HepG2 (cell line): Measurements from ENCODE around the gene RNASE13. TPM values are rescaled to one million over a fixed set of nuclear protein-coding genes. Genes with fewer than 3 reads are reported as not detected.

Source experiments
- ATRX ChIP-seq: sonication (generic); formaldehyde crosslinking; IDR thresholded peaks from 2 replicates; pipeline ENCODE4 v1.4.0; 2020; ENCODE audit warnings: missing genetic modification reagents, borderline replicate concordance
- DPF2 ChIP-seq: sonication (generic); formaldehyde crosslinking; IDR thresholded peaks from 2 replicates; pipeline ENCODE4 v1.4.0; 2020; ENCODE audit warnings: mild to moderate bottlenecking, low read depth, missing genetic modification reagents, borderline replicate concordance
- HNF1B ChIP-seq: sonication (generic); formaldehyde crosslinking; IDR thresholded peaks from 2 replicates; pipeline ENCODE4 v1.5.1; 2020; ENCODE audit warnings: mild to moderate bottlenecking, moderate library complexity, missing genetic modification reagents
- MATR3 ChIP-seq: sonication (generic); formaldehyde crosslinking; IDR thresholded peaks from 2 replicates; pipeline ENCODE4 v1.4.0; 2020; ENCODE audit warnings: missing genetic modification reagents
- MBNL3 ChIP-seq: fragments of 250-450 bp; sonication (Bioruptor Pico); conservative IDR thresholded peaks from 2 replicates; pipeline ENCODE4 v1.8.0; 2022; ENCODE audit warnings: mild to moderate bottlenecking, inconsistent platforms
- NFIB ChIP-seq: sonication (generic); formaldehyde crosslinking; IDR thresholded peaks from 2 replicates; pipeline ENCODE4 v1.9.0; 2021; ENCODE audit warnings: missing genetic modification reagents, mild to moderate bottlenecking, borderline replicate concordance
- RFXAP ChIP-seq: sonication (generic); formaldehyde crosslinking; IDR thresholded peaks from 2 replicates; pipeline ENCODE4 v1.4.0; 2020; ENCODE audit warnings: missing genetic modification reagents, borderline replicate concordance
- SNAPC2 ChIP-seq: sonication (generic); formaldehyde crosslinking; IDR thresholded peaks from 2 replicates; pipeline ENCODE4 v1.8.1; 2022; ENCODE audit warnings: mild to moderate bottlenecking, missing genetic modification reagents
- SP1 ChIP-seq, 2 experiments: fragments of 450-650 bp in 1 of 2; sonication (generic) in 1 of 2; formaldehyde crosslinking in 1 of 2; IDR thresholded peaks; 2 replicates each; pipeline versions ENCODE4 v1.4.0 to v1.6.1; 2016 to 2020; ENCODE audit warnings: missing genetic modification reagents in 1 of 2
- TARDBP ChIP-seq: sonication (generic); formaldehyde crosslinking; IDR thresholded peaks from 2 replicates; pipeline ENCODE4 v1.8.0; 2022; ENCODE audit warnings: mild to moderate bottlenecking, missing genetic modification reagents
- TRIM24 ChIP-seq: sonication (generic); formaldehyde crosslinking; IDR thresholded peaks from 2 replicates; pipeline ENCODE4 v1.8.0; 2022; ENCODE audit warnings: mild to moderate bottlenecking, missing genetic modification reagents
- XBP1 ChIP-seq: sonication (generic); formaldehyde crosslinking; IDR thresholded peaks from 2 replicates; pipeline ENCODE4 v1.5.0; 2020; ENCODE audit warnings: missing genetic modification reagents
- ZFP90 ChIP-seq: sonication (generic); formaldehyde crosslinking; IDR thresholded peaks from 2 replicates; pipeline ENCODE4 v1.8.0; 2022; ENCODE audit warnings: missing genetic modification reagents, mild to moderate bottlenecking, inconsistent platforms, borderline replicate concordance
- ZNF121 ChIP-seq: sonication (generic); formaldehyde crosslinking; IDR thresholded peaks from 2 replicates; pipeline ENCODE4 v1.5.0; 2020; ENCODE audit warnings: mild to moderate bottlenecking, missing genetic modification reagents
- ZNF225 ChIP-seq: sonication (generic); formaldehyde crosslinking; IDR thresholded peaks from 2 replicates; pipeline ENCODE4 v1.4.0; 2020; ENCODE audit warnings: mild to moderate bottlenecking, missing genetic modification reagents
- ZSCAN9 ChIP-seq: IDR thresholded peaks from 2 replicates; pipeline ENCODE4 v1.6.1; 2016; ENCODE audit warnings: borderline replicate concordance
- polyA plus RNA-seq, 8 experiments: library from polyadenylated mRNA; depleted of rRNA in 3 of 8; stranded (reverse) in 7 of 8; unstranded in 1 of 8; fragments of >200 nt; fragmentation: Illumina TruSeq in 4 of 8; extraction: Trizol in 4 of 8; gene quantifications; 2 replicates each; pipeline versions ENCODE4 v1.2.1 to v1.2.3, GENCODE V29; 2011 to 2016; ENCODE audit warnings: low read depth in 4 of 8, missing spikeins in 1 of 8, mixed read lengths in 1 of 8; ENCODE audit not compliant: insufficient read depth in 1 of 8
- total RNA-seq, 5 experiments: library from RNA; depleted of rRNA; stranded (reverse); fragments of >200 nt; fragmentation: Illumina TruSeq; extraction: Trizol; gene quantifications; 2 replicates each; pipeline ENCODE4 v1.2.3, GENCODE V29; 2016; ENCODE audit warnings: low read depth in 1 of 5
- TF ChIP-seq, protein P1 (sequence below): sonication (generic); formaldehyde crosslinking; IDR thresholded peaks from 2 replicates; pipeline ENCODE4 v1.5.1; 2020; ENCODE audit warnings: mild to moderate bottlenecking, missing genetic modification reagents, moderate library complexity
- TF ChIP-seq, protein P2 (sequence below): sonication (generic); formaldehyde crosslinking; IDR thresholded peaks from 2 replicates; pipeline ENCODE4 v1.4.0; 2020; ENCODE audit warnings: mild to moderate bottlenecking, missing genetic modification reagents
- TF ChIP-seq, protein P3 (sequence below): sonication (generic); formaldehyde crosslinking; IDR thresholded peaks from 2 replicates; pipeline ENCODE4; 2020; ENCODE audit warnings: missing genetic modification reagents, mild to moderate bottlenecking, borderline replicate concordance

Gene RNASE13
- total and polyA plus RNA-seq, 2 of the 13 experiments (the other 11 are each of a cell fraction or from before 2014, with no cell fraction given) = 1.0 TPM; not detected in 1

GRCh38 chr14:21070610-21071224, 36.1 kb upstream of the RNASE13 start (continued):
- TF ChIP-seq, protein P1, sequence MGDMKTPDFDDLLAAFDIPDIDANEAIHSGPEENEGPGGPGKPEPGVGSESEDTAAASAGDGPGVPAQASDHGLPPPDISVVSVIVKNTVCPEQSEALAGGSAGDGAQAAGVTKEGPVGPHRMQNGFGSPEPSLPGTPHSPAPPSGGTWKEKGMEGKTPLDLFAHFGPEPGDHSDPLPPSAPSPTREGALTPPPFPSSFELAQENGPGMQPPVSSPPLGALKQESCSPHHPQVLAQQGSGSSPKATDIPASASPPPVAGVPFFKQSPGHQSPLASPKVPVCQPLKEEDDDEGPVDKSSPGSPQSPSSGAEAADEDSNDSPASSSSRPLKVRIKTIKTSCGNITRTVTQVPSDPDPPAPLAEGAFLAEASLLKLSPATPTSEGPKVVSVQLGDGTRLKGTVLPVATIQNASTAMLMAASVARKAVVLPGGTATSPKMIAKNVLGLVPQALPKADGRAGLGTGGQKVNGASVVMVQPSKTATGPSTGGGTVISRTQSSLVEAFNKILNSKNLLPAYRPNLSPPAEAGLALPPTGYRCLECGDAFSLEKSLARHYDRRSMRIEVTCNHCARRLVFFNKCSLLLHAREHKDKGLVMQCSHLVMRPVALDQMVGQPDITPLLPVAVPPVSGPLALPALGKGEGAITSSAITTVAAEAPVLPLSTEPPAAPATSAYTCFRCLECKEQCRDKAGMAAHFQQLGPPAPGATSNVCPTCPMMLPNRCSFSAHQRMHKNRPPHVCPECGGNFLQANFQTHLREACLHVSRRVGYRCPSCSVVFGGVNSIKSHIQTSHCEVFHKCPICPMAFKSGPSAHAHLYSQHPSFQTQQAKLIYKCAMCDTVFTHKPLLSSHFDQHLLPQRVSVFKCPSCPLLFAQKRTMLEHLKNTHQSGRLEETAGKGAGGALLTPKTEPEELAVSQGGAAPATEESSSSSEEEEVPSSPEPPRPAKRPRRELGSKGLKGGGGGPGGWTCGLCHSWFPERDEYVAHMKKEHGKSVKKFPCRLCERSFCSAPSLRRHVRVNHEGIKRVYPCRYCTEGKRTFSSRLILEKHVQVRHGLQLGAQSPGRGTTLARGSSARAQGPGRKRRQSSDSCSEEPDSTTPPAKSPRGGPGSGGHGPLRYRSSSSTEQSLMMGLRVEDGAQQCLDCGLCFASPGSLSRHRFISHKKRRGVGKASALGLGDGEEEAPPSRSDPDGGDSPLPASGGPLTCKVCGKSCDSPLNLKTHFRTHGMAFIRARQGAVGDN (CRISPR knock-in tag) = peak; percentile 75
- no peak for TF ChIP-seq RFXAP (CRISPR knock-in tag)
- no peak for TF ChIP-seq MATR3 (CRISPR knock-in tag)
- no peak for TF ChIP-seq MBNL3 (CRISPR knock-in tag)
- TF ChIP-seq, protein P2, sequence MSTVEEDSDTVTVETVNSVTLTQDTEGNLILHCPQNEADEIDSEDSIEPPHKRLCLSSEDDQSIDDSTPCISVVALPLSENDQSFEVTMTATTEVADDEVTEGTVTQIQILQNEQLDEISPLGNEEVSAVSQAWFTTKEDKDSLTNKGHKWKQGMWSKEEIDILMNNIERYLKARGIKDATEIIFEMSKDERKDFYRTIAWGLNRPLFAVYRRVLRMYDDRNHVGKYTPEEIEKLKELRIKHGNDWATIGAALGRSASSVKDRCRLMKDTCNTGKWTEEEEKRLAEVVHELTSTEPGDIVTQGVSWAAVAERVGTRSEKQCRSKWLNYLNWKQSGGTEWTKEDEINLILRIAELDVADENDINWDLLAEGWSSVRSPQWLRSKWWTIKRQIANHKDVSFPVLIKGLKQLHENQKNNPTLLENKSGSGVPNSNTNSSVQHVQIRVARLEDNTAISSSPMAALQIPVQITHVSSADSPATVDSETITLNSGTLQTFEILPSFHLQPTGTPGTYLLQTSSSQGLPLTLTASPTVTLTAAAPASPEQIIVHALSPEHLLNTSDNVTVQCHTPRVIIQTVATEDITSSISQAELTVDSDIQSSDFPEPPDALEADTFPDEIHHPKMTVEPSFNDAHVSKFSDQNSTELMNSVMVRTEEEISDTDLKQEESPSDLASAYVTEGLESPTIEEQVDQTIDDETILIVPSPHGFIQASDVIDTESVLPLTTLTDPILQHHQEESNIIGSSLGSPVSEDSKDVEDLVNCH = no peak
- TF ChIP-seq DPF2 (CRISPR knock-in tag) = no peak
- TF ChIP-seq XBP1 (CRISPR knock-in tag) = no peak
- no peak for TF ChIP-seq NFIB (CRISPR knock-in tag)
- TF ChIP-seq ZNF225 (CRISPR knock-in tag) = peak; percentile 24; the same call in 1 of the 2 replicates
- TF ChIP-seq ZSCAN9 (CRISPR knock-in tag) = no peak
- 0 out of 2 replicates have a peak, but pooled peaks have one; percentile 31 for TF ChIP-seq SNAPC2 (CRISPR knock-in tag)
- TF ChIP-seq, protein P3, sequence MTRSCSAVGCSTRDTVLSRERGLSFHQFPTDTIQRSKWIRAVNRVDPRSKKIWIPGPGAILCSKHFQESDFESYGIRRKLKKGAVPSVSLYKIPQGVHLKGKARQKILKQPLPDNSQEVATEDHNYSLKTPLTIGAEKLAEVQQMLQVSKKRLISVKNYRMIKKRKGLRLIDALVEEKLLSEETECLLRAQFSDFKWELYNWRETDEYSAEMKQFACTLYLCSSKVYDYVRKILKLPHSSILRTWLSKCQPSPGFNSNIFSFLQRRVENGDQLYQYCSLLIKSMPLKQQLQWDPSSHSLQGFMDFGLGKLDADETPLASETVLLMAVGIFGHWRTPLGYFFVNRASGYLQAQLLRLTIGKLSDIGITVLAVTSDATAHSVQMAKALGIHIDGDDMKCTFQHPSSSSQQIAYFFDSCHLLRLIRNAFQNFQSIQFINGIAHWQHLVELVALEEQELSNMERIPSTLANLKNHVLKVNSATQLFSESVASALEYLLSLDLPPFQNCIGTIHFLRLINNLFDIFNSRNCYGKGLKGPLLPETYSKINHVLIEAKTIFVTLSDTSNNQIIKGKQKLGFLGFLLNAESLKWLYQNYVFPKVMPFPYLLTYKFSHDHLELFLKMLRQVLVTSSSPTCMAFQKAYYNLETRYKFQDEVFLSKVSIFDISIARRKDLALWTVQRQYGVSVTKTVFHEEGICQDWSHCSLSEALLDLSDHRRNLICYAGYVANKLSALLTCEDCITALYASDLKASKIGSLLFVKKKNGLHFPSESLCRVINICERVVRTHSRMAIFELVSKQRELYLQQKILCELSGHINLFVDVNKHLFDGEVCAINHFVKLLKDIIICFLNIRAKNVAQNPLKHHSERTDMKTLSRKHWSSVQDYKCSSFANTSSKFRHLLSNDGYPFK = peak; percentile 85
- TF ChIP-seq SP1 (IDR thresholded peaks at IDR 0.05) = no peak
- no peak for TF ChIP-seq SP1 (CRISPR knock-in tag; IDR thresholded peaks at IDR 0.05)
- TF ChIP-seq TARDBP = peak; percentile 17; the same call in 1 of the 2 replicates
- no peak for TF ChIP-seq TRIM24
- peak; percentile 84; the same call in 1 of the 2 replicates for TF ChIP-seq ZFP90 (CRISPR knock-in tag)
- TF ChIP-seq ZNF121 (CRISPR knock-in tag) = no peak; the same call in 1 of the 2 replicates
- TF ChIP-seq ATRX (CRISPR knock-in tag) = no peak
- TF ChIP-seq HNF1B (CRISPR knock-in tag) = peak; percentile 61; the same call in 1 of the 2 replicates
